HG02571 (cell line): Measurements from ENCODE around the gene ATAD3A.
"Not testable (repeated sequence)": the region's sequence is repeated elsewhere in the genome, so short reads cannot be mapped to it uniquely, and the experiment has no call there.

ENCODE experiments used
- ATAC-seq: cut with Tn5 transposase; IDR thresholded peaks from one replicate; pipeline ENCODE4 v1.9.1; 2021; ENCODE audit warnings: mild to moderate bottlenecking, moderate library complexity; ENCODE audit not compliant: unreplicated experiment

ATAD3A gene

DNA sequence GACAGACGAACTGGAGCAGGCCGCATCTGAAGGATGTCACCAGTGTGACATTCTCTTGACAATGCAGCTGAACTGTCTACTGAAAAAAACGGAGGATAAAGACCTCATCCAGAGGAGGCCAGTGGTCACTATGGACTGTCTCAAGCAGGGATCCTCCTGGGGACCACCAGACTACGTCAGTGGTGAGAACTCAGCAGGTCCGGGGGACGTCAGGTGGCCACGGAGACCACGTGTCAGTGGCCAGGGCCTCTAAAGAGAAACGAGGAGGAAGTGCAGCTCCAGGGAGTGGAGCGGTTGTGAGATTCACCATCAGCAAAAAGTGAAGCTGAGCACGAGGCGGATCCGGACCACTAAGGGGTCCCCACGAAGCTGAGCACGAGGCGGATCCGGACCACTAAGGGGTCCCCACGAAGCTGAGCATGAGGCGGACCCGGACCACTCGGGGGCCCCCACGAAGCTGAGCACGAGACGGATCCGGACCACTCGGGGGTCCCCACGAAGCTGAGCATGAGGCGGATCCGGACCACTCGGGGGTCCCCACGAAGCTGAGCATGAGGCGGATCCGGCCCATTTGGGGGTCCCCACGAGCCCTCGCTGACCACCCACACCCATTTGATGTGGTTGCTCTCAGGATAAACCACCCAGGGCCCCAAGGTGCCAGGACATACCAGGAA, 42.0 kb downstream of the ATAD3A start:
- no peak for ATAC-seq

DNA sequence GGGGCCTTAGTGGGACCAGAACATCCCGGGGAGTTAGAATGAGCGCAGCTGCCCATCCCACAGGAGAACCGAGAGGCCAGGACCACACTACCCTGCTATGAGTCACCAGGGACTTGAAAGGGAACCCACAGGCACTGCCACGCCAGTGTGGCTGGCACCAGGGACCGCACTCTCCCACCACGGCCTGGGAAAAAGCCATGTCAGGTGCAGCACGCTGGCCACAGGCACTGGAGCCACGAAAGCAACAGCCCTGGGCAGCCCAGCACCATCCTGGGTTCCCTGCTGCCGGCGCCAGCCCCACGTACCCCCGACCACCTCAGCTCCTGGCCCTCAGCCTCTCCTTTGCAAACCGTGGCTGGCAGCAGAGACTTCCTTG, 42.6 kb downstream of the ATAD3A start:
- ATAC-seq = no peak

DNA sequence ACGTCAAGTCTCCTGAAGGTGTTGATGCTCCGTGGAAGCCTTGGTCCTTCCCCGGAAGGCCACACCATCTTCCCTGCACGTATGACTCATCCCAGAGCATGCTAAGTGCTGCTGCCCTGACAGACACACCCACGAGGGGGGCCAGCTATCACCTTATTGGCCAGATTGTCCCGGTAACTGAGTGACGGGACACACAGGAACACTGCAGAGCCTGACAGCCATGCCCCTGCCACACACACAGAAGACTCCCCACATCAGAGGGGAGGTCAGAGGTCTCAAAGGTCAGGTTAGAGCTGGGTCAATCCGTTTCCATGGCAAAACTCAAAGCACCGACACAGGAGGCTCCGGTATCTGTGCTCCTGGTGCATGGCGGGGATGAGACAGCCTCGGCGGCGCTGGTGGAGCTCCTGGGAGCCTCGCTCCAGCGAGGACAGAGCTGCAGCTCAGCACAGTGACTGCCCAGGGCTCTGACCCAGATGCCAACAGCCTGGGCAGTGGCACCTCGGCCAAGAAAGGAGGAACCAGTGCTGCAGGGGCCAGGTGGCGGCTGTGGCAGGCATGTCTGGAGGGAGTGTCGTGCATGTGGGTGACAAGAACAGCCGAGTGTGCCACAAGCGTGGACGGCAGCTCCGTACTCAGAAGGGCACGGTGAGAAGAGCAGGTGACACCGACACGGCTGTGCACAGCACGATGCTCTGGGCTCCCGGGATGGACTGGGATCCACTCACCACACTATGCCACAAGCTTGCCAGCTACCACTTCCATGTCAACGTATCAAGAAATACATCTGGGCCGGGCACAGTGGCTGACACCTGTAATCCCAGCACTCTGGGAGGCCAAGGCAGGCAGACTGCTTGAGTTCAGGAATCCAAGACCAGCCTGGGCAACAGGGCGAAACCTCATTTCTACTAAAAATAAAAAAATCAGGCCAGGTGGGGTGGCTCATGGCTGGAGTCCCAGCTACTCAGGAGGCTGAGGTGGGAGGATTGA, 43.3 kb downstream of the ATAD3A start:
- no peak for ATAC-seq

DNA sequence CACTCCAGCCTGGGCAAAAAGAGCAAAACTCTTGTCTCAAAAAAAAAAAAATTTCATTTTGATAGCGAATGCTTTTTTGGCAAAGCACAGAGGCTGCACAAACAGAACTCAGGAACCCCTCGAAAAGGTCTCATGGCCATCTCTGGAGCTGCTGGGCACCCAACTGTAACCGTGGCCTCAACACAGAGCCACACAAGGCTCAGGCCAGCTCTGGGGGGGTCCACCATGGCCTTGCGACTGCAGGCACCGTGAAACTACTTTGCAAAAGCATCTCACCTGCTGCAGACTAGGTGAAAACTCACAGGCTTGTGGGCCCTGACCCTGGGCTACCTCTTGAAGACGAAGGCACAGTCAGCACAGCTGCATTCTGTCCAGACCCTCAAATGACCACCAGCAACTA, 44.5 kb downstream of the ATAD3A start:
- no peak for ATAC-seq

DNA sequence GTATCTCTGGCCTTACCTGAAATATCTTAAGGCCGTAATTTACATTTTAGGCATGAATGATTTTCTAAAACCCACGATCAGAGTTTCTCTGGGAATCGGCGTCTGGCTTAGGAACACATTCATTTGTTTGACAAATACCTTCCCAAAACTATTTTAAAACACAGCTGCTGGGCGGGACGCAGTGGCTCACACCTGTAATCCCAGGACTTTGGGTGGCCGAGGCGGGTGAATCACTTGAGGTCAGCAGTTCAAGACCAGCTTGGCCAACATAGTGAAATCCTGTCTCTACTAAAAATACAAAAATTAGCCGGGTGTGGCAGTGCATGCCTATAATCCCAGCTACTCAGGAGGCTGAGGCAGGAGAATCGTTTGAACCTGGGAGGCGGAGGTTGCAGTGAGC, 45.0 kb downstream of the ATAD3A start:
- not testable (repeated sequence) for ATAC-seq

DNA sequence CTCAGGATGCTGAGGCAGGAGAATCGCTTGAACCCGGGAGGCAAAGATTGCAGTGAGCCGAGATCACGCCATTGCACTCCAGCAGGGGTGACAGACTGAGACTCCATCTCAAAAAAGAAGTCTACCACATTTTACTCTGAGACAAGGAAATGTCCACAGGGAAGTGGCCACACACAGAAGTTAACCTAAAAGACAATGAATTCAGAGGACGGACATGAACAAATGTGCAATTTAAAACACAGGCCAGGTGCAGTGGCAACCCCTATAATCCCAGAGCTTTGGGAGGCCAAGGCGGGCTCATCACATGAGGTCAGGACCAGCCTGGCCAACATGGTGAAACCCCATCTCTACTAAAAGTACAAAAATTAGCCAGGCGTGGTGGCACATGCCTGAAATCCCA, 45.7 kb downstream of the ATAD3A start:
- not testable (repeated sequence) for ATAC-seq

DNA sequence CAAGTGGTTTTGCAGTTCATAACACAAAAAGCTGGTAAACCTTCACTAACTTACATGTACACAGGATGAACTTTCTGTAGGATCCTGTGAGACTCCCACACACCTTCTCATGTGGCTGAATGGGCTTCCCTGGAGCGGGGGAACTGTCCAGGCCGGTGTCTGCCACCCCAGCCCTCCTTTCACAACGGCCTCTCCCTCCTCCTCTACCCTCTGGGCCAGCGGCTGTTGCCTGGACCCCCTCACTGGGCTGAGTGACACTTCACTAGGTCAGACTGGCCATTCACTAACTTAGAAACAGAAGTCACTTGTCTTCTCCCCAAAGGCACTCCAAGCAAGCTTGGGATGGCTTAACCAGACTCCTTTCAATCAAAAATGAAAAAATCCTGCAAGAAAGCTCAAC, 46.6 kb downstream of the ATAD3A start:
- ATAC-seq = no peak

DNA sequence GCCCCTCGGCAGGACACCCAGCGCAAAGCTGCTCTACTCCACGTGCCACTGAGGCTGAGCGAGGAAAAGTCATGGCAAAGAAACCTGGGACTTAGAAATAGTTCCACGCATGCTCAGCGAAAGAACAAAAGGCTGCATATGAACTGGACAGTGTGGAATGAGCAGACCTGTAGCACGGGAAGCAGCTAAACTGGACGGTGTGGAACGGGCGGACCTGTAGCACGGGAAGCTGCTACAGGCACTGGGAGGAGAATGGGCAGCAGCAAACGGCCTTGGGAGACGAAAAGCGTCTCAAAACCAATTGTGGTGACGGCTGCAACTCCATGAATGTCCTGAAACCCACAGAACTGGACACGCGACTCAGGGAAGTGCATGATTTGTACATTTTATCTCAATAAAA, 47.1 kb downstream of the ATAD3A start:
- no peak for ATAC-seq

DNA sequence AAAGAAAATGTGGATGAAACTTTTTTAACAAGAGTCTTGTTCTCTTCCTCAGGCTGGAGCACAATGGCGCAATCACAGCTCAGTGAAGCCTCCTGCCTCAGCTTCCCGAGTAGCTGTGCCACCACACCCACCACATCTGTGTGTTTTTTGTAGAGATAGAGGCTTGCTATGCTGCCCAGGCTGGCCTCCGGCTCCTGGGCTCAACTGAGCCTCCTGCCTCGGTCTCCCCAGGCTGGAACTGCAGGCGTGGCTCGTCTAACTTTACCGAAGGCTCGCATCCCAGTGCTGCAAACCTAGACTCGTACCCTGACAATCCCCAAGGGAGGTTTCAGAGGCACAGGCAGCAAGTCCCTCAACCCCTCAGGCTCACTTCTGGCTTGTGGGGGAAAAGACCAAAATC, 48.2 kb downstream of the ATAD3A start:
- ATAC-seq = no peak

DNA sequence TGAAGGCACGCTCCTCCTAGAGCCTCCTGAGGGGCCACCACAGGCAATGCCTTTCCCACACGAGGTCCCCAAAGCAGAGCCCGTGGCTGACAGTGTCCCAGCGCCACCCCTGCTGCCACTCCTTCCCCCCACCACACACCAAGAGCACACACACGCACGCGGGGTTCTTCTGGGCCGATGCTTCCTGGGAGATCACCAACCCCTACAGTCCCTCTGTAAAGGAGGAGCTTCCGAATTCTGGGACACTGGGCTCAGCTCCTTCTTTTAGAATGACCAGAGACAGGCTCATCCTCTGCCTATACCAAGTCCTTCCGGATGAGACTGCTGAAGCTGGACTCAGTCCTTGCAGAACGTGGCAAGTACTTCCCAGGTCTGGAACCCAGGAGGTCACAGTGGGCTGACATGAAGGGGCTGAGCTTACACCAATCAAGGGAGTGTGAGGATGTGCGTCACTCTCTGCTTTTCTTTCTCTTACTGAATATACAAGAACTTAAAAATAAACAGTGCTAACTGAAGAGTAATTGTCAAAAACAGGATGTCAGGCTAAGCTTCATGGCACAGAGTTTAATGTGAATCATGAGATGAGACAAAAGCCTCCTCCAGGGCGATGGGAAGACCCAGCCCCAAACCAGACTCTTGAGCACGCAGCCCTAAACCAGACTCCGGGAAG, 50.0 kb downstream of the ATAD3A start:
- no peak for ATAC-seq

DNA sequence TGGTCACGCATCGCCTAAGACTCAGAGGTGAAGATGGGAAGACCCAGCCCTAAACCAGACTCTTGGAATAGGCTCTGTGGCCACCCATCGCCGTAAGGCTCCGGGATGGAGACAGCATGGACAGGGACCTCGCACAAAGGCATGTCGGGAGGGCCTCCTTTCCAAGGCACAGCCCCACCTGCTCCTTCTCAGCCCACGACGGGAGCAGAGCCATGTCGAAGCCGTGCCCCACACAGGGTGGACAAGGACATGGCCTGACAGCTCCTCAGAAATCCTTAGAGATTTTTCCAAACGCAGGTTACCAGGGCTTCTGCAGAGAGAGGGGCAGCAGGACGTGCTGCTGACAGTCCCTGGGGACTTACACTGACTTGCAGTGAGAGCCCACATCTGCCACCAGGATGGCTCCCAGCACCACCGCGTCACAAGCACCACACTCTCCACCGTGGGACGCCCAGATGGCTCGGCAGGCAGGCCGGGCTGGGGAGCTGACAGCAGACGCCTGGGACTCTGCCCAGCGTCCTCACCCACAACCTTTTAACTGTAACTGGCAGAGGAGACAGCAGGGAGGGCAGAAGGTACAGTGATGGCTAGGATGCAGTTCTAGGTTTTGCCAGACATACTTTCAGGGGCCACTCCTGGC, 50.7 kb downstream of the ATAD3A start:
- no peak for ATAC-seq

DNA sequence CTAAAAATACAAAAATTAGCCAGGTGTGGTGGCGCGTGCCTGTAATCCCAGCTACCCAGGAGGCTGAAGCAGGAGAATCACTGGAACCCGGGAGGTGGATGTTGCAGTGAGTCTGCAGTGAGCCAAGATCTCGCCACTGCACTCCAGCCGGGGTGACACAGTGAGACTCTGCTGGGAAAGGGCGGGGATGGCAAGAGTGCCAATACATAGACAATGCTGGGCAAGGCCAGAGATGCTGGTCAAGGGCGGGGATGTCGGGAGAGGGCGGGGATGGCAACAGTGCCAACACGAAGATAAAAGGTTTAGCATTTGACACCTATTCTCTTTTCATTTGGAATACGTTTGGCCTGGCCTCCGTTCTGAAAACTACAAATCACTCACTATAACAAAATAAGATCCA, 51.7 kb downstream of the ATAD3A start:
- no peak for ATAC-seq

DNA sequence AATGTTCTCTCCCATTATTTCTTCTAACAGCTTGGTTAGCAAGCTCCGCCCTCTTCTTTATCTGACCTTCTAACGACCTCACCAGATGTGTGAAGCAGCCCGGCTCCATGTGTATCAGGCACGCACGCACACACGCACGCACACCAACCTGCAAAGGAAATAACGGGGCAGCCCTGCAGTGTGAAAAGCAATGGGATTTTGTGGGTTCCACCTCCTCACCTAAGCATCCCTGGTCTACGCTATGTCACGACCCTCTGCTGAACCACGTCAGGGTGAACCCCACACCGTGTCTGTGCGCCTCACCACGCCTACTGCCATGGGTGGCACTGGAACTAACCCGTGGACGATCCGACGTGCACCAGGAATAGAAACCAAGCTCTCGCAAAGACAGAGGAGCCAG, 52.3 kb downstream of the ATAD3A start:
- ATAC-seq = no peak

DNA sequence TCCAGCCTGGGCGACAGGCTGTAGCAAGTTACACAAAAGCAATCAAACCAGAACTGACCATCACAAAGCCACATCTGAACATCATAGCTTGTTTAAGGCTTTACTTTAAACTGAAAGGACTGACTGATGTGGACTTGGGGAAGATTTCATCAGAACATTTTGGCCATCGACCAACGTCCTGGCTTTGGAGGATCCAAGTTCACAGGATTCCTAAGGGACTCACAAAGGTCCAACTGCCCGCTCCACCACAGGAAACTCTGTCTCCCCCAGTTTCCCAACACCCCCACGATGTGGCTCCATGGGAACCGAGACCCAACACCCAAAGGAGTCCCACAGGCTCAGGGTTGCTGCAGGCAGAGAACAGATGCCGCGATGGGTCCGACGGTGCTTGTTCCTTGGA, 53.4 kb downstream of the ATAD3A start:
- ATAC-seq = no peak

DNA sequence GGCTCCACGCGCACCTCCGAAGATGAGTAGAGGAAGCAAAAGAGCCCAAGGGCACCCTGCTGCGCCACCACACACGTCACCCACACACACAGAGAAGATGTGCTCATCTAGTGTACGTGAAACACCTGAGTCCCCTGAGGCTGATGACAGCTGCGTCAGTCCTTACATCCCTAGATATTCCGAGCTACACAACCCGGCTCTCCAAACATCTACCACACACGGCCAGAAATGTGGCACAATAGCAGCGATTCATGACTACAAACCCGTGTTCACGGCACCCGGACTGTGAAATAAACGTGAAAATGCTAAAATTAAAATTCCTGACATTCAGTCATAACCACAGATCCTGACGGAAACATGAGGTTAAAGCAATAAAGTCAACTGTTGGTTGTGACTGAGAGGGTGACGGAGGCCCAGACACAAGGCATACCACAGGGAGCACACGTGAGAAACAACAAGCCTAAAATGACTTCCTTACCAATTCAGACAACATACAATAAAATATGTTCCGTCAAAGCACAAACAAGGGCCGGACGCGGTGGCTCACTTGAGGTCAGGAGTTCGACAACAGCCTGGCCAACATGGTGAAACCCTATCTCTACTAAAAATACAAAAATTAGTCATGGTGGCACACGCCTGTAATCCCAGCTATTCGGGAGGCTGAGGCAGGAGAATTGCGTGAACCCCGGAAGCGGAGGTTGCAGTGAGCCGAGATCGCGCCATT, 55.4 kb downstream of the ATAD3A start:
- ATAC-seq = no peak

DNA sequence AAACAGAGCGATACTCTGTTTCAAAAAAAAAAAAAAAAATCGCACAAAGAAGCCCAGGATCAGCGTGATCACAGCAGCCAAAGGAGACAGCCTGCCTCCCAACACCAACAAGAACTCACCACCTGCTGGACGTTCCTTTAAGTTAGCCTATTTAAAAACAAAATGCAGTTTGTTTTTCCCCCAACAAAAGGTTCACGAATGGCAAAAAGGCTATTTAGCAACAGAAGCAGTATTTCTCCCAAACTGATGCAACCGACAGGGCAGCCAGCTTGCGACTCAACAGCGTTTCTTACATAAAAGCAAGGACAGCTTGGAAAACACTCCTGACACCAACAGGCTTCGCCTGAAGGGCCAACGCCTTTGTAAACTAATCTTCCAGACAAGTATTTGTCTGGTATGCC, 55.9 kb downstream of the ATAD3A start:
- ATAC-seq = no peak

DNA sequence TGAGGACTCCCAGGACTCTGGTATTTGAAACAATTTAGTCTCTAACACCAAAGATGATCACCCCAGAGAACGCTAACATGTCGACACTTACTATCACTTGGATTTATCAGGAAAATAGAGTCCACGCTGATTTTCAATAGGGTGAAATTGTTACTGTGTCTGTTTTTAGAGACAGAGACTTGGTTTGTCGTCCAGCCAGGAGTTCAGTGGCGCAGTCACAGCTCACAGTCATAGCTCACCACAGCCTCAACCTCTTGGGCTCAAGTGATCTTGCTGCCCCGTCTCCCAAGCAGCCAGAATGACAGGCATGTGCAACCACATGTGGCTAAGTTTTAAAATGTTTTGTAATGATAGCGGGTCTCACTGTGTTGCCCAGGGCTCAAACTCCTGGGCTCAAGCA, 57.4 kb downstream of the ATAD3A start:
- no peak for ATAC-seq

DNA sequence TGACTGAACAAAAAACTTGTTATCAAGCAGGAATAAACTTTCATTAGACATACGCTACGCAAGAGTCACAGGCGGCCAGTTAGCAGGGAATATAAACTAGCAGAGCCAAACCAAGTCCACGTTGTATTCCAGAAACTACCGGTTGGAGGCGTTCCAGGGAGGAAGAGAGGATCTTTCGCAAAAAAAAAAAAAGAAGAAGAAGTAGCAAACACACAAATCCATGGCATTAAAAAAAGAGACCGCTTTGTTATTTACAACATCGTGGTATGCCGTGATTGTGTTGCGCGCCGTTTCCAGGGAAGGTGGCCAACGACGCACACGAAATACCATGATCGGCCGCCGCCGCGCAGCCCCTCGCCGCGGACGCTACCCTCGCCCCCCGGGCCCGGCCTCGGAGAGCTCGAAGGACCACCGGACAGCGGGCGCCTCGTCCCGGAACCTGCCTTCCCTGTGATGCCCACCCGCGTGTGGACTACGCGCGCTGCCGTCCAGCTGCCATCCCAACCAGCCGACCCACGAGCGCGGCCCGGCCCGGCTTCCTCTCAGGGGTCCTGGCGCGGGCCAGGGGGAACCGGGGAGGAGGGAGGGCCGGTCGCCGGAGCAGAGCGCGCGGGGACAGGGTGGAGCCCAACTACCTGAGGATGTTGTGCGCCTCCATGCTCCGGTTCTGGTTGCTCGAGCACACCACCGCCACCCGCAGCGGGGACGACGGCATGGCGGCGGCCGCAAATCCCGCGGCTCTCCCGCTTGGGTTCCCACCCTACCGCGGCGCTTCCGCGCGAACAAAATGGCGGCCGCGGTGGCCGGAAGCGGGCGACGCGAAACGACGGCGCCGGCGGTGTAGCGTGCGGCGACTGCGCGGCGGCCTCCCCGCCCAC, 62.1 kb downstream of the ATAD3A start:
- peak; percentile 64 for ATAC-seq

DNA sequence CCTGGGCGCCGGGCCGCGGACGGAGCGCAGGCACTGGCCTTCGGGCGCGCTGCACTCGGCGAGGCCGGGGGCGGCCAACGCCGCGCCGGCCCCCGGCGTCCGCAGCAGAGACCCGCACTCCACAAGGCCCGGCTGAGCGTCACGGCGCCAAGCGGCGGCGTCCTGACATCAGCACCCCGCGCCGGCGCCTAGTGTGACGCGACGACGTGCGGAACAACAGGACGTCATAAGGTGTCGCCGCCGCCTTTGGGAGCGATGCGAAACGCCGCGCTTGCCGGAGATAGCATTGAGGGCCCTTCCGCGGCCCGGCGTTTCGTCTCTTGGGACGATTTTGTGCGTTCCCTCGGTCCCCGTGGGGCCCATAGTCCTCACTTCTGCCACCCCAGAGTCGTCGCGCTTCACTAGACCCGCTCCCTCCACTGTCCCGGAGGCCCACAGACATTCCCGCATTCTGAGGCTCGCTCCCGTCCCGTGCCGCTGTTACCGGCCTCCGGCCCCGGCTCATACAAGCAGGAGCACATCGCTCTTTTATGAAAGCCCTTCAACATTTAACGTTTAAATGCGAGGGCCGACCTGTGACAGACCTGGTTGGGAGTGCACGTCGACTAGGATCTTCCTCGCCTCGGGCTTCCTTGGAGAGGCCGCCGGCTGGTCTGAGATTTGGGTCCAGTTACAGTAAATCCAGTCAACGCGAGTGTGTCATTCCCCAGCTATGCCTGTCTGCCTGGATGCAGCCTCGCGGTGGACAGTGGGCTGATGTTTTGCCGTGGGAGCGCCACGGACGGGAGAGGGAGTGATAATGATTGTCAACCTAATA, 63.0 kb downstream of the ATAD3A start, which contains the start of gene SSU72:
TSS of gene SSU72 (minus strand) at position 143 of the 817 bp plus-strand sequence. CDS start 306 bp downstream, outside the sequence.
- peak; percentile 75 for ATAC-seq
